T47D (cell line): ENCODE measurements around the gene SSR2.

Experiments
- DNase-seq, 2 experiments: peaks; one replicate each; pipeline versions ENCODE4 v3.0.0 to v3.0.0-alpha.2; 2011 to 2012; ENCODE audit warnings: low read depth in 1 of 2, low spot score in 1 of 2
- JUND ChIP-seq: IDR thresholded peaks from 2 replicates; pipeline ENCODE4 v1.6.1; 2012; ENCODE audit warnings: low read depth
- in situ Hi-C: cut with HindIII; loops from 2 replicates; pipeline ENCODE4 v1.10.0; 2016; ENCODE audit warnings: low sequenced_read_pairs, low pct_unique_long_range_greater_than_20kb

The SSR2 gene

DNA sequence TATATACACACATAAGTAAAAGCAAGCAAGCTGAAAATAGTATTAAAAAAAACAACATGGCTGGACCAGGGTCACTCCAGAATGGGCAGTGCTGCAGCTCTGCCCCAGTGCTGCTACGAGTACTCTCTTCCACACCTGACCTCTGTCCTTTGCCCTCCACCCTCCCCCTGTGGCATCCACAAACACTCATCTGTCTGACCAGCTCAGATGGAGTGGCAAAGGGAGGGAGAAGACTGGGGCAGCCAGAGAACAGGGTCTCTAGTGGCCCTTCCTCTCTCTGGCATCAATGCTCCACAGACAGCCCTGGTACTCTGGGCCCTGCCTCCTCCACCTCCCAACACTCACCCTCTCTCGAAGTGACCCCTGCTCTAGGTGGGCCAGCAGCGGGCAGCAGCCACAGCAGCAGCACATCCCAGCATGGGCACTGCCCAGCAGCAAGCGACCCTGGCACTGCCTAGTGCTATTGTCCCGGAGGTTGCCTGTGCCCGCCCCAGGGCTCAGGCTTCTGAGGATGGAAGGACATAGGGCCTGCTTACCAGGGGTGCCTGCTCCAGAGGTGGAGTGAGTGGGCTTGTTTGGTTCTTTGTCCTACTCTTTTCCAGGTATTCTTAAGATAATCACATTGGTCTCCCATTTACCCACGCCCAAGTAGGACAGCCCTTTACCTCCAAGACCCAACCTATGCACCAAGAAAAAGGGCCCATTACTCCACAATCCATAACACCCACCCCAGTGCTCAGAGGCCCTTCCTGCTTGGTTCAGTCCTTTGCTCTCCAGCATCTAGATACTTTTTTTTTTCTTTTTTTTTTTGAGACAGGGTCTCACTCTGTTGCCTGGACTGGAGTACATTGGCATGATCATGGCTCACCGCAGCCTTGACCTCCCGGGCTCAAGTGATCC is 48.6 kb downstream of the SSR2 start:
- TF ChIP-seq JUND = no peak
- in situ Hi-C loops = no loop called here
- no peak for DNase-seq

- in situ Hi-C loops = no loop called here
- no peak for TF ChIP-seq JUND
- no peak for DNase-seq
Observed at GRCh38 chr1:155970531-155971167, 50.1 kb downstream of the SSR2 start.

GRCh38 chr1:155969377-155969791 is 51.4 kb downstream of the SSR2 start:
- in situ Hi-C loops = no loop called here
- no peak for DNase-seq
- no peak for TF ChIP-seq JUND

DNA sequence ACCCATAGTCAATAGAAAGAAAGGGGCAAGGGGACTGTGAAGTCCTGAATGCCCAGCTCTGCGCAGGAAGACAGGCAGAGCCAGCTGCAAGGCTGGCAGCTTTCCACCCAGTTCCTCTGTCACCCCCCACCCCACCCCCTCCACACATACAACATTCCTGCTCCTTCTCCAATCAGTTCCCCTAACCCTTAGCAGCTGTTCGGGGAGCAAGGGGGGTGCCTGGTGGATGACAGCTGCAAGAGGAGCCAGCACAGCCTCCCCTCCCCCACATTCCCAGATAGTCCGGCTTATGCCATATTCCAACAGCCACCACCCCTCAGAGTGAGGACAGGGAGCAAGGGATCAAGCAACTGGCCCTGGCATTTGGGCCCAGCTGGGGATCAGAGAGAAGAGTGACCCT is 52.1 kb downstream of the SSR2 start:
- in situ Hi-C loops = no loop called here
- no peak for TF ChIP-seq JUND
- DNase-seq = no peak

- DNase-seq = no peak
- in situ Hi-C loops = no loop called here
- no peak for TF ChIP-seq JUND
Observed at GRCh38 chr1:155968051-155968400, 52.7 kb downstream of the SSR2 start.

DNA sequence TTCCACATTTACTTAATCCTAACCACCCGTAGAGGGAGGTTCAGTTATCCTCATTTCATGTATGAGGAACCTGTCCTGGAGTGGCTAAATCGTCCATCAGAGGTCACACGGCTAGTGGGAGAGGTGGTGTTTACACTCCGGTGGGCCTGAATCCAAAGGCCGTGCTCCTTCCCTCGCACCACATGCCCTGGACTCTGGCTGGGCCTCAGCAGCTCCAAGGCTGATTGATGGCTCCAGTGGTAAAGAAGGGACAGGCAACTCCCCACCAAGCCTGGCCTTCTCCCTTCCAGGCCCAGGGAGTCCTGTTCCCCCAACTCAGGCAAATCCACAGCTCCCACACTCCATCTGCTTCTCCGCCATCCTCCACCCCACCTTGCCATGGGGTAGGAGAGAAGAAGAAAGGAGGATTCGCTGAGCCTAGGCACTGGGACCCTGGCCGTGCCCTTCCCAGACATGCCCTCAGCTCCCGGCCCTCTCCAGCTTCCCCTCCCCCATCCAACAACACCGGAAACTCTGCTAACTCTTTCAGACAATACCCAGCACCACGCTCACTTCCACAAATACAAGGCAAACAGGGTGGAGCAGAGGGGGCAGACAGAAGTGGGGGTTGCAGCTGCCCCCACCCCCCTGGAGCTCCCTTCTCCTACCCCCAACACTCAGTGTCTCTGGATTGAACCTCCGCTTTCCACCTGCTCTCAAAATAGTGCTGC is 53.3 kb downstream of the SSR2 start:
- DNase-seq = no peak
- TF ChIP-seq JUND = no peak
- in situ Hi-C loops = no loop called here

DNA sequence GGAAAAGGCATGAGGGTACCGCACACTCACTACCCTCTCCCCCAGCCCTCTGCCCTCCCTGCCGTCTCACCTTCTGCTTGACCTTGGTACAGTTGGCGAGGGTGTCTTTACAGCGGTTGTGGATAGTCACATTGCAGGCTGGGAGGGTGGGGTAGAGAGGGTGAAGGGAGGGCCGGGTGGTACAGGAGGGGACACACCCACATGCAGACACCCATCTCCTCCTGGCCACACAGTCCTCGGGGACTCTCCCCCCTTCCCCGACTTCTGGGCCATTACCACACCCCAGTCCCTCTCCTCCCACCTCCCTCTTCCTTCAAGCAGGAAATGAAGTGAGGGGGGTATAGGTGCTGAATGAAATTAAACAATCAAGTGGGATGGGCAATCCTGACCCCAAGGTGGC is 54.0 kb downstream of the SSR2 start:
- in situ Hi-C loops = no loop called here
- no peak for DNase-seq
- no peak for TF ChIP-seq JUND

GRCh38 chr1:155966135-155966534 is 54.6 kb downstream of the SSR2 start:
- in situ Hi-C loops = no loop called here
- no peak for DNase-seq
- no peak for TF ChIP-seq JUND

DNA sequence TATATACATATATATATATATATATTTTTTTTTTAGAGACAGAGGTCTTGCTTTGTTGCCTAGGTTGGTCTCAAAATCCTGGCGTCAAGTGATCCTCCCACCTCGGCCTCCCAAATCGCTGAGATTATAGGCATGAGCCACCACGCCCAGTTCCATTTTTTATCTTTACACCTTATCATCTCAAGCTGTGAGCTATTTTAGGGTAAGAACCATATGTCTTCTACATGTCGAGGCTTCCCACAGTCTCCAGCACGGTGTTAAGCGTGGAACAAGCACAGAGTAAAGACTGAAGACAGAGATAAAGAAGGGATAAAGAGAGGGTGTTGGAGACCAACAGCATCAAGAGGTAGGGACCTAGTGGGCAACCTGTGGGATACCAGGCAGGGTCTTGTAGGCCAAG is 56.6 kb downstream of the SSR2 start:
- no peak for TF ChIP-seq JUND
- no peak for DNase-seq
- in situ Hi-C loops = no loop called here

DNA sequence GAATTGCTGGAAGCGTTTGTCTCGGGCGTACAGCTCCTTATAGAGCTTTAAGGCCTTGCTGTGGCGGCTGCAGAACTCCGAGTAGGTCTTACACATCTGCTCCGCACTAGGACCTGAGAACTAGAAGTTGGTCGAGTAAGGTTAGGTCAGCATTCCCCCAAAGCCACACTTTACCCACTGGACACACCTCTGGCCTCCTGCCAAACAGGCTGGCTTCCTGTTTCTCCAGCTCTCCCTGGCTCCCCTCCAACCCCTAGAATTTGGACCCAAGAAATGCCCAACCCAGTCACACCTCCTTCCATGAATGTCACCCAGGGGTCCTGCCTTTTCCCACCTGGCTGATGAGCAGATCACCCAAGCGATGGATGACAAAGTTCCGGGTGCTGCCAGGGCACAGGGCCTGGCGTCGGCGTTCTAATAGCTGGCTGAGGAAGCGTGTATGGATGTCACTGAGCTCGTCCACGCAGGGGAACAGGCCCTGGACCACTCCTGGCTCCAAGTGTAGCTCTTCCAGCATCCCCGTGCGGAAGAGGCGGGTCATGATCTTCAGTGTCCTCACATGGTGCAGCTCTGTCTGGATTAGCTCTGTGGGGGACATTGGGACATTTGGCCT is 58.0 kb downstream of the SSR2 start:
- in situ Hi-C loops = no loop called here
- DNase-seq = peak in 1 of 2 experiments; percentile 21
- no peak for TF ChIP-seq JUND

DNA sequence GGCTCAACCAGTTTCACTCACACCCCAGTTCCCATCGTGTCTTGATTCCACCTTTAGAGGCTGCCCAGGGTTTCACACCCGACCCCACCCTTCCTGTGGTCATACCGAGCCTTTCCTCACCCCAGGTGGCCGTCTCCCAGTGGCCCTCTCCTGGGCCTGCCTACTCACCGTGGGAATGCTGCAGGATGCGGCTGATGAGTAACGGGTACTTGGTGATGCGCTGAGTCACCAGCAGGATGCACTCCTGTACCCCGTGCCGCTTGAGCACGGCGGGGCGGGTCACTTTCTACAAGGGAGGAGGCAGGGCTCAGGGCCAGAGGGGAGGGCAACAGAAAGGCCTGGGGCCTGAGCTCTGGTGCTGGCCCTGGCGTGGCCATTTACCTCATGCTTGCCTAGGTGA is 58.8 kb downstream of the SSR2 start:
- DNase-seq = peak in 1 of 2 experiments; percentile 28
- in situ Hi-C loops = no loop called here
- no peak for TF ChIP-seq JUND

DNA sequence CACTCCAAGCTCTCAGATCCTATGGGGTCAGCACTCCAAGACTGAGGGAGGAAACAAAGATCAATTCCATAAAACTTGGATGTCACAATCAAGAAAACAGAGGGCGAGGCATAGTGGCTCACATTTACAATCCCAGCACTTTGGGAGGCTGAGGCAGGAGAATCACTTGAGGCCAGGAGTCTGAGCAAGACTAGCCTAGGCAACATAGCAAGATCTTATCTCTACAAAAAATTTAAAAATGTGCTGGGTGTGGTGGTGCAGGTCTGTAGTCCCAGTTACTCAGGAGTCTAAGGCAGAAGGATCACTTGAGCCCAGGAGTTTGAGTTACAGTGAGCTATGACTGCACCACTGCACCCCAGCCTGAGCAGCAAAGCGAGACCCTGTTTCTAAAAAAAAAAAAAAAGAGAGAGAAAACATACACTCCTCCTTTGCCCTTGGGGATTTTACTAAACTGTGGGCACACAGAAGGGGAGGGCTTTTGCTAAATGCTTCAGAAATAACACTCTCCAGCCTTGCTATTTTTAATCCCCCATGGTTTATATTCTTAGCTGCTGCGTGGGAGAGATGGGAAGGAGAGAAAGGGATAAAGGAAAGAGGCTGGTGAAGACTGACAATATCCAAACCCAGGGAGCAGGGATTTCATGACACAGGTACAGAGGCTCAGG is 60.5 kb downstream of the SSR2 start:
- in situ Hi-C loops = no loop called here
- no peak for TF ChIP-seq JUND
- DNase-seq = no peak
